Measurements from ENCODE around the gene SENP3.

SENP3 gene

GRCh38 chr17:7562208-7562605, 488 bp downstream of the SENP3 start:
- Histone ChIP-seq H2AK5ac (ENCODE audit: low read depth, low read length) (peak overlapping the region; percentile 27), H2BK5ac (ENCODE audit: low read length) (peak overlapping the region; percentile 58), H3K9me3 (replicated peaks in 1 of 2; ENCODE audit: control insufficient read depth in 2 of 2, insufficient read depth in 1 of 2, low read depth in 1 of 2, low read length in 2 of 2) (no peaks in the 10 kb centered on the region), H4K91ac (ENCODE audit: low read depth, low read length, poor library complexity) (no peak overlapping the region), H2BK12ac (ENCODE audit: low read length) (no peak overlapping the region), H3K36me3 (replicated peaks in 1 of 2; ENCODE audit: control insufficient read depth in 2 of 2, insufficient read depth in 2 of 2, low read length in 2 of 2) (peaks cover 23 to 40% of the 10 kb centered on the region in 2 donors), H2BK120ac (ENCODE audit: low read depth, low read length) (peak overlapping the region; percentile 29), H2BK15ac (ENCODE audit: low read length) (no peak overlapping the region), H3K9ac (ENCODE audit: low read depth, low read length, poor library complexity) (peak overlapping the region; percentile 81), H3K27ac (replicated peaks; ENCODE audit: low read length) (no peak overlapping the region), H3K27me3 (ENCODE audit: control insufficient read depth in 3 of 3, insufficient read depth in 3 of 3, low read depth in 1 of 3, low read length in 3 of 3) (no peaks in the 10 kb centered on the region), H3K79me1 (ENCODE audit: low read depth, low read length) (peaks cover 8% of the 10 kb centered on the region), H3K4me2 (ENCODE audit: insufficient read depth, low read length, poor library complexity, severe bottlenecking) (peak overlapping the region; percentile 82), H3K18ac (ENCODE audit: low read length) (no peak overlapping the region), H4K8ac (ENCODE audit: low read depth, low read length) (no peak overlapping the region), H3K23ac (ENCODE audit: low read depth, low read length, poor library complexity) (no peak overlapping the region), H3K4me1 (ENCODE audit: control insufficient read depth in 2 of 2, insufficient read depth in 1 of 2, low read depth in 1 of 2, low read length in 2 of 2) (peaks cover 24 to 25% of the 10 kb centered on the region in 2 donors), H3K4me3 (ENCODE audit: low read length in 2 of 2) (peak overlapping the region; percentile 85 to 86), H3K14ac (ENCODE audit: low read length) (no peak overlapping the region), H2AFZ (ENCODE audit: low read length) (peak overlapping the region; percentile 94), H3K4ac (ENCODE audit: low read length) (no peak overlapping the region)
- DNase-seq (ENCODE audit: low spot score) = no peak
- no CpG with 5 or more reads among the region's 28 CpGs for WGBS, 2 donors (ENCODE audit: extremely low coverage in 2 of 2, insufficient read length in 2 of 2, insufficient replicate concordance in 1 of 2)

DNA sequence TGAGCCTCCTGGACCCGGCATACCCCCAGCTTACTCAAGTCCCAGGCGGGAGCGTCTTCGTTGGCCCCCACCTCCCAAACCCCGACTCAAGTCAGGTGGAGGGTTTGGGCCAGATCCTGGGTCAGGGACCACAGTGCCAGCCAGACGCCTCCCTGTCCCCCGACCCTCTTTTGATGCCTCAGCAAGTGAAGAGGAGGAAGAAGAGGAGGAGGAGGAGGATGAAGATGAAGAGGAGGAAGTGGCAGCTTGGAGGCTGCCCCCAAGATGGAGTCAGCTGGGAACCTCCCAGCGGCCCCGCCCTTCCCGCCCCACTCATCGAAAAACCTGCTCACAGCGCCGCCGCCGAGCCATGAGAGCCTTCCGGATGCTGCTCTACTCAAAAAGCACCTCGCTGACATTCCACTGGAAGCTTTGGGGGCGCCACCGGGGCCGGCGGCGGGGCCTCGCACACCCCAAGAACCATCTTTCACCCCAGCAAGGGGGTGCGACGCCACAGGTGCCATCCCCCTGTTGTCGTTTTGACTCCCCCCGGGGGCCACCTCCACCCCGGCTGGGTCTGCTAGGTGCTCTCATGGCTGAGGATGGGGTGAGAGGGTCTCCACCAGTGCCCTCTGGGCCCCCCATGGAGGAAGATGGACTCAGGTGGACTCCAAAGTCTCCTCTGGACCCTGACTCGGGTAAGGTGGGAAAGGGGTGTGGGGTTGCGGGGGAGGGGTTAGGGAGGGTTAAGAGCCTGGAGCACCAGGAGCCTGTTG, 1.6 kb downstream of the SENP3 start:
- Histone ChIP-seq H3K36me3 (replicated peaks in 1 of 2; ENCODE audit: control insufficient read depth in 2 of 2, insufficient read depth in 2 of 2, low read length in 2 of 2) (peaks cover 24 to 45% of the 10 kb centered on the region in 2 donors), H3K27ac (replicated peaks; ENCODE audit: low read length) (no peak overlapping the region), H3K14ac (ENCODE audit: low read length) (no peak overlapping the region), H3K9me3 (replicated peaks in 1 of 2; ENCODE audit: control insufficient read depth in 2 of 2, insufficient read depth in 1 of 2, low read depth in 1 of 2, low read length in 2 of 2) (no peaks in the 10 kb centered on the region), H3K4ac (ENCODE audit: low read length) (no peak overlapping the region), H2AFZ (ENCODE audit: low read length) (no peak overlapping the region), H3K4me1 (ENCODE audit: control insufficient read depth in 2 of 2, insufficient read depth in 1 of 2, low read depth in 1 of 2, low read length in 2 of 2) (peaks cover 17 to 19% of the 10 kb centered on the region in 2 donors), H3K18ac (ENCODE audit: low read length) (no peak overlapping the region), H3K27me3 (ENCODE audit: control insufficient read depth in 3 of 3, insufficient read depth in 3 of 3, low read depth in 1 of 3, low read length in 3 of 3) (no peaks in the 10 kb centered on the region), H2BK120ac (ENCODE audit: low read depth, low read length) (no peak overlapping the region), H2AK5ac (ENCODE audit: low read depth, low read length) (no peak overlapping the region), H4K8ac (ENCODE audit: low read depth, low read length) (no peak overlapping the region), H3K4me3 (ENCODE audit: low read length in 2 of 2) (peak overlapping the region in 1 of 2 donors; percentile 86), H3K79me1 (ENCODE audit: low read depth, low read length) (peaks cover 8% of the 10 kb centered on the region), H3K23ac (ENCODE audit: low read depth, low read length, poor library complexity) (no peak overlapping the region), H2BK15ac (ENCODE audit: low read length) (no peak overlapping the region), H2BK5ac (ENCODE audit: low read length) (no peak overlapping the region), H3K4me2 (ENCODE audit: insufficient read depth, low read length, poor library complexity, severe bottlenecking) (no peak overlapping the region), H2BK12ac (ENCODE audit: low read length) (no peak overlapping the region), H4K91ac (ENCODE audit: low read depth, low read length, poor library complexity) (no peak overlapping the region), H3K9ac (ENCODE audit: low read depth, low read length, poor library complexity) (peak overlapping the region; percentile 14)
- no peak for DNase-seq (ENCODE audit: low spot score)
- no CpG with 5 or more reads among the region's 30 CpGs for WGBS, 2 donors (ENCODE audit: extremely low coverage in 2 of 2, insufficient read length in 2 of 2, insufficient replicate concordance in 1 of 2)

- Histone ChIP-seq H2BK12ac (ENCODE audit: low read length) (no peak overlapping the region), H3K9me3 (replicated peaks in 1 of 2; ENCODE audit: control insufficient read depth in 2 of 2, insufficient read depth in 1 of 2, low read depth in 1 of 2, low read length in 2 of 2) (peaks cover 0 to 3% of the 10 kb centered on the region in 2 donors), H2AK5ac (ENCODE audit: low read depth, low read length) (no peak overlapping the region), H2BK120ac (ENCODE audit: low read depth, low read length) (no peak overlapping the region), H3K9ac (ENCODE audit: low read depth, low read length, poor library complexity) (no peak overlapping the region), H3K4me3 (ENCODE audit: low read length in 2 of 2) (no peak overlapping the region), H3K27ac (replicated peaks; ENCODE audit: low read length) (no peak overlapping the region), H4K91ac (ENCODE audit: low read depth, low read length, poor library complexity) (no peak overlapping the region), H2BK15ac (ENCODE audit: low read length) (no peak overlapping the region), H3K23ac (ENCODE audit: low read depth, low read length, poor library complexity) (no peak overlapping the region), H3K18ac (ENCODE audit: low read length) (no peak overlapping the region), H4K8ac (ENCODE audit: low read depth, low read length) (no peak overlapping the region), H3K36me3 (replicated peaks in 1 of 2; ENCODE audit: control insufficient read depth in 2 of 2, insufficient read depth in 2 of 2, low read length in 2 of 2) (peaks cover 43 to 72% of the 10 kb centered on the region in 2 donors), H3K27me3 (ENCODE audit: control insufficient read depth in 3 of 3, insufficient read depth in 3 of 3, low read depth in 1 of 3, low read length in 3 of 3) (no peaks in the 10 kb centered on the region), H3K4ac (ENCODE audit: low read length) (no peak overlapping the region), H3K79me1 (ENCODE audit: low read depth, low read length) (peaks cover 9% of the 10 kb centered on the region), H3K4me2 (ENCODE audit: insufficient read depth, low read length, poor library complexity, severe bottlenecking) (no peak overlapping the region), H3K4me1 (ENCODE audit: control insufficient read depth in 2 of 2, insufficient read depth in 1 of 2, low read depth in 1 of 2, low read length in 2 of 2) (peaks cover 7 to 11% of the 10 kb centered on the region in 2 donors), H2BK5ac (ENCODE audit: low read length) (no peak overlapping the region), H3K14ac (ENCODE audit: low read length) (no peak overlapping the region), H2AFZ (ENCODE audit: low read length) (no peak overlapping the region)
- DNase-seq (ENCODE audit: low spot score) = no peak
- WGBS, 2 donors (ENCODE audit: extremely low coverage in 2 of 2, insufficient read length in 2 of 2, insufficient replicate concordance in 1 of 2) = no CpG with 5 or more reads among the region's 5 CpGs
Observed at GRCh38 chr17:7569571-7569970, 7.9 kb downstream of the SENP3 start.

DNA sequence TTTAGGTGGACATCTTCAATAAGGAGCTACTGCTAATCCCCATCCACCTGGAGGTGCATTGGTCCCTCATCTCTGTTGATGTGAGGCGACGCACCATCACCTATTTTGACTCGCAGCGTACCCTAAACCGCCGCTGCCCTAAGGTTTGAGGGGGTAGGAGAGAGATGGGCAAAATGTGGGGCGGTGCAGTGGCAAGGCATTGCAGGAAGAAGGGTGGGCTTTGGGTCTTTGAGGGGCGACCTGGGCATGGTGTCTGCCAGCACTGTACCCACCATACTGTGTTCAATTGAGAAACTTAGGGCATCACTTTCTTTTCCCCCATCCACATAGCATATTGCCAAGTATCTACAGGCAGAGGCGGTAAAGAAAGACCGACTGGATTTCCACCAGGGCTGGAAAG, 8.6 kb downstream of the SENP3 start:
- no peak overlapping the region for H4K91ac ChIP-seq (ENCODE audit: low read depth, low read length, poor library complexity)
- no peak overlapping the region for H3K23ac ChIP-seq (ENCODE audit: low read depth, low read length, poor library complexity)
- H3K27me3 ChIP-seq (ENCODE audit: control insufficient read depth in 3 of 3, insufficient read depth in 3 of 3, low read depth in 1 of 3, low read length in 3 of 3) = no peaks in the 10 kb centered on the region
- no peak overlapping the region for H2BK120ac ChIP-seq (ENCODE audit: low read depth, low read length)
- no peak overlapping the region for H2AFZ ChIP-seq (ENCODE audit: low read length)
- no peak overlapping the region for H3K4ac ChIP-seq (ENCODE audit: low read length)
- H2BK15ac ChIP-seq (ENCODE audit: low read length) = no peak overlapping the region
- peaks cover 13 to 14% of the 10 kb centered on the region in 2 donors for H3K4me1 ChIP-seq (ENCODE audit: control insufficient read depth in 2 of 2, insufficient read depth in 1 of 2, low read depth in 1 of 2, low read length in 2 of 2)
- H3K18ac ChIP-seq (ENCODE audit: low read length) = no peak overlapping the region
- no peak overlapping the region for H2BK12ac ChIP-seq (ENCODE audit: low read length)
- H3K4me3 ChIP-seq (ENCODE audit: low read length in 2 of 2) = no peak overlapping the region
- H3K14ac ChIP-seq (ENCODE audit: low read length) = no peak overlapping the region
- H3K9ac ChIP-seq (ENCODE audit: low read depth, low read length, poor library complexity) = no peak overlapping the region
- no peak overlapping the region for H3K27ac ChIP-seq (replicated peaks; ENCODE audit: low read length)
- no peak for DNase-seq (ENCODE audit: low spot score)
- H3K4me2 ChIP-seq (ENCODE audit: insufficient read depth, low read length, poor library complexity, severe bottlenecking) = no peak overlapping the region
- H2BK5ac ChIP-seq (ENCODE audit: low read length) = no peak overlapping the region
- H3K36me3 ChIP-seq (replicated peaks in 1 of 2; ENCODE audit: control insufficient read depth in 2 of 2, insufficient read depth in 2 of 2, low read length in 2 of 2) = peaks cover 43 to 72% of the 10 kb centered on the region in 2 donors
- H4K8ac ChIP-seq (ENCODE audit: low read depth, low read length) = no peak overlapping the region
- peaks cover 11% of the 10 kb centered on the region for H3K79me1 ChIP-seq (ENCODE audit: low read depth, low read length)
- peaks cover 0 to 3% of the 10 kb centered on the region in 2 donors for H3K9me3 ChIP-seq (replicated peaks in 1 of 2; ENCODE audit: control insufficient read depth in 2 of 2, insufficient read depth in 1 of 2, low read depth in 1 of 2, low read length in 2 of 2)
- WGBS, 2 donors (ENCODE audit: extremely low coverage in 2 of 2, insufficient read length in 2 of 2, insufficient replicate concordance in 1 of 2) = no CpG with 5 or more reads among the region's 10 CpGs
- no peak overlapping the region for H2AK5ac ChIP-seq (ENCODE audit: low read depth, low read length)

All from neuronal stem cell (in vitro differentiated cells).